ENCODE results near the gene STPG4.

GRCh38 chr2:47158576-47158975 lies 3.5 kb upstream of the STPG4 start:
- TF ChIP-seq, protein P1, sequence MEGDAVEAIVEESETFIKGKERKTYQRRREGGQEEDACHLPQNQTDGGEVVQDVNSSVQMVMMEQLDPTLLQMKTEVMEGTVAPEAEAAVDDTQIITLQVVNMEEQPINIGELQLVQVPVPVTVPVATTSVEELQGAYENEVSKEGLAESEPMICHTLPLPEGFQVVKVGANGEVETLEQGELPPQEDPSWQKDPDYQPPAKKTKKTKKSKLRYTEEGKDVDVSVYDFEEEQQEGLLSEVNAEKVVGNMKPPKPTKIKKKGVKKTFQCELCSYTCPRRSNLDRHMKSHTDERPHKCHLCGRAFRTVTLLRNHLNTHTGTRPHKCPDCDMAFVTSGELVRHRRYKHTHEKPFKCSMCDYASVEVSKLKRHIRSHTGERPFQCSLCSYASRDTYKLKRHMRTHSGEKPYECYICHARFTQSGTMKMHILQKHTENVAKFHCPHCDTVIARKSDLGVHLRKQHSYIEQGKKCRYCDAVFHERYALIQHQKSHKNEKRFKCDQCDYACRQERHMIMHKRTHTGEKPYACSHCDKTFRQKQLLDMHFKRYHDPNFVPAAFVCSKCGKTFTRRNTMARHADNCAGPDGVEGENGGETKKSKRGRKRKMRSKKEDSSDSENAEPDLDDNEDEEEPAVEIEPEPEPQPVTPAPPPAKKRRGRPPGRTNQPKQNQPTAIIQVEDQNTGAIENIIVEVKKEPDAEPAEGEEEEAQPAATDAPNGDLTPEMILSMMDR (IDR thresholded peaks at IDR 0.05), result no peak
- no peak for TF ChIP-seq POLR2A (IDR thresholded peaks at IDR 0.05)

Measured in Peyer's patch (tissue), 4 donors.